Gastrocnemius medialis (tissue), 4 donors: ENCODE results near the gene FAM229A. TPM values are rescaled to one million over a fixed set of nuclear protein-coding genes. Genes with fewer than 3 reads are reported as not detected.

Source experiments
- ATAC-seq, 2 donors: fragments of 150-250 bp; one replicate each; pipeline ENCODE4 v1.9.1; 2016
- DNase-seq, 2 donors: peaks; one replicate each; pipeline ENCODE4 v3.0.0-alpha.2; 2019
- H3K27ac ChIP-seq, 4 donors: fragments of 200-600 bp; sonication (generic); 1 replicate in 1 of 4; 2 replicates in 3 of 4; pipeline ENCODE4 v1.5.1; 2016 to 2018; ENCODE audit warnings: mild to moderate bottlenecking in 2 of 4, moderate library complexity in 1 of 4
- H3K27me3 ChIP-seq, 3 donors: fragments of 200-600 bp; sonication (generic) in 2 of 3; 1 replicate in 1 of 3; 2 replicates in 2 of 3; pipeline versions ENCODE4 v1.5.1 to v1.6.0; 2016 to 2019; ENCODE audit warnings: mild to moderate bottlenecking in 1 of 3, moderate library complexity in 1 of 3
- H3K36me3 ChIP-seq, 2 donors: fragments of 200-600 bp; sonication (generic) in 1 of 2; one replicate each; pipeline ENCODE4 v1.5.1; 2017 to 2018
- H3K4me1 ChIP-seq, 2 donors: fragments of 200-600 bp; sonication (generic) in 1 of 2; one replicate each; pipeline ENCODE4 v1.5.1; 2016 to 2017; ENCODE audit warnings: mild to moderate bottlenecking in 2 of 2
- H3K4me3 ChIP-seq, 4 donors: fragments of 200-600 bp; sonication (generic) in 3 of 4; 1 replicate in 1 of 4; 2 replicates in 3 of 4; pipeline ENCODE4 v1.5.1; 2016 to 2019; ENCODE audit warnings: mild to moderate bottlenecking in 2 of 4
- H3K9me3 ChIP-seq, 3 donors: fragments of 200-600 bp; sonication (generic) in 2 of 3; 1 replicate in 1 of 3; 2 replicates in 2 of 3; pipeline ENCODE4 v1.5.1; 2016 to 2019
- POLR2A ChIP-seq, 2 donors: fragments of 450-650 bp; IDR thresholded peaks; one replicate each; pipeline ENCODE4 v1.6.1; 2017; ENCODE audit warnings: antibody characterized with exemption in 2 of 2, mild to moderate bottlenecking in 2 of 2, moderate library complexity in 2 of 2
- in situ Hi-C, 4 donors: fragments of 200-750 bp; cut with MboI; loops; one replicate each; pipeline versions ENCODE4 v1.15.0 to v1.8.0; 2017; ENCODE audit warnings: low sequenced_read_pairs in 4 of 4
- intact Hi-C: fragments of 100-400 bp; cut with DNase I; formaldehyde crosslinking; loops from one replicate; pipeline ENCODE4 v1.15.1; 2023; ENCODE audit warnings: low total_unique reads
- total RNA-seq, 4 donors: library from RNA; depleted of rRNA; stranded (reverse); fragments of >200 nt; gene quantifications; one replicate each; pipeline versions ENCODE4 v1.1.0 to v1.2.3, GENCODE V29; 2016
- TF ChIP-seq, protein P1 (sequence below), 5 experiments: fragments of 450-650 bp in 3 of 5; fragments of 200-600 bp in 2 of 5; sonication (generic) in 2 of 5; IDR thresholded peaks in 4 of 5; conservative IDR thresholded peaks in 1 of 5; 1 replicate in 4 of 5; 2 replicates in 1 of 5; pipeline ENCODE4 v1.5.1; 2016 to 2019; ENCODE audit warnings: antibody characterized with exemption in 5 of 5, mild to moderate bottlenecking in 3 of 5, moderate library complexity in 3 of 5

FAM229A gene
- total RNA-seq, 4 donors from 2014 or later: 0.81 to 13.4 (median 2.0) TPM

DNA sequence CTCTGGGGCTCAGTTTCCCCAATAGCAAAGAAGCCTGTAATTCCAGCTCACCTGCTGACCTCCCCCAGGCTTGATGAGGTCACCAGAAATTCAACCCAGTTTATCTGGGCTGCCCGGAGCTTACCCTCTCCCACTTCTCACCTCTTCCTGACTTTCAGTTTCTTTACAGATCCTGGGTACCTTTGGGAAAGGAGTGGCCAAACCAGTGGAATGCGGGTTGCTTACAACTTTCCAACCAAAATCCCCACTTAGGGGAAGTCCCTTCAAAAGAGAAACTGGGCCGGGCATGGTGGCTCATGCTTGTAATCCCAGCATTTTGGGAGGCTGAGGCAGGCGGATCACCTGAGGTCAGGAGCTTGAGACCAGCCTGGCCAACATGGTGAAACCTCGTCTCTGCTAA lies 20.3 kb downstream of the FAM229A start:
- Histone ChIP-seq H3K36me3 (no peaks in the 10 kb centered on the region), H3K27me3 (no peaks in the 10 kb centered on the region), H3K27ac (no peak overlapping the region), H3K9me3 (no peaks in the 10 kb centered on the region), H3K4me3 (no peak overlapping the region), H3K4me1 (peaks cover 0 to 4% of the 10 kb centered on the region in 2 donors)
- intact Hi-C loops: no loop called here
- in situ Hi-C loops: no loop called here
- no peak for TF ChIP-seq POLR2A (IDR thresholded peaks at IDR 0.05)
- TF ChIP-seq, protein P1, sequence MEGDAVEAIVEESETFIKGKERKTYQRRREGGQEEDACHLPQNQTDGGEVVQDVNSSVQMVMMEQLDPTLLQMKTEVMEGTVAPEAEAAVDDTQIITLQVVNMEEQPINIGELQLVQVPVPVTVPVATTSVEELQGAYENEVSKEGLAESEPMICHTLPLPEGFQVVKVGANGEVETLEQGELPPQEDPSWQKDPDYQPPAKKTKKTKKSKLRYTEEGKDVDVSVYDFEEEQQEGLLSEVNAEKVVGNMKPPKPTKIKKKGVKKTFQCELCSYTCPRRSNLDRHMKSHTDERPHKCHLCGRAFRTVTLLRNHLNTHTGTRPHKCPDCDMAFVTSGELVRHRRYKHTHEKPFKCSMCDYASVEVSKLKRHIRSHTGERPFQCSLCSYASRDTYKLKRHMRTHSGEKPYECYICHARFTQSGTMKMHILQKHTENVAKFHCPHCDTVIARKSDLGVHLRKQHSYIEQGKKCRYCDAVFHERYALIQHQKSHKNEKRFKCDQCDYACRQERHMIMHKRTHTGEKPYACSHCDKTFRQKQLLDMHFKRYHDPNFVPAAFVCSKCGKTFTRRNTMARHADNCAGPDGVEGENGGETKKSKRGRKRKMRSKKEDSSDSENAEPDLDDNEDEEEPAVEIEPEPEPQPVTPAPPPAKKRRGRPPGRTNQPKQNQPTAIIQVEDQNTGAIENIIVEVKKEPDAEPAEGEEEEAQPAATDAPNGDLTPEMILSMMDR (IDR thresholded peaks at IDR 0.05 in 4 of 5, conservative IDR thresholded peaks at IDR 0.05 in 1 of 5): no peak
- no peak for ATAC-seq
- no peak for DNase-seq

- H3K9me3 ChIP-seq: no peaks in the 10 kb centered on the region
- no peak overlapping the region for H3K27ac ChIP-seq
- in situ Hi-C loops (no loop called here), intact Hi-C loops (no loop called here)
- peaks cover 2 to 9% of the 10 kb centered on the region in 2 donors for H3K4me1 ChIP-seq
- ATAC-seq (no peak), DNase-seq (no peak)
- no peaks in the 10 kb centered on the region for H3K27me3 ChIP-seq
- no peak for TF ChIP-seq POLR2A (IDR thresholded peaks at IDR 0.05)
- TF ChIP-seq, protein P1 (IDR thresholded peaks at IDR 0.05 in 4 of 5, conservative IDR thresholded peaks at IDR 0.05 in 1 of 5): no peak
- no peak overlapping the region for H3K4me3 ChIP-seq
- no peaks in the 10 kb centered on the region for H3K36me3 ChIP-seq
Observed at GRCh38 chr1:32341186-32341757, 21.0 kb downstream of the FAM229A start.

GRCh38 chr1:32339363-32339978 lies 22.8 kb downstream of the FAM229A start:
- no peaks in the 10 kb centered on the region for H3K27me3 ChIP-seq
- H3K9me3 ChIP-seq: no peaks in the 10 kb centered on the region
- no peak for DNase-seq
- in situ Hi-C loops: no loop called here
- H3K4me3 ChIP-seq: no peak overlapping the region
- H3K36me3 ChIP-seq: no peaks in the 10 kb centered on the region
- TF ChIP-seq POLR2A (IDR thresholded peaks at IDR 0.05): no peak
- TF ChIP-seq, protein P1 (IDR thresholded peaks at IDR 0.05 in 4 of 5, conservative IDR thresholded peaks at IDR 0.05 in 1 of 5): no peak
- ATAC-seq: no peak
- peaks cover 4 to 9% of the 10 kb centered on the region in 2 donors for H3K4me1 ChIP-seq
- intact Hi-C loops: no loop called here
- no peak overlapping the region for H3K27ac ChIP-seq

- in situ Hi-C loops: no loop called here
- H3K27ac ChIP-seq: no peak overlapping the region
- no peak for DNase-seq
Observed at GRCh38 chr1:32338637-32339145, 23.6 kb downstream of the FAM229A start.

More at GRCh38 chr1:32338637-32339145, 23.6 kb downstream of the FAM229A start:
- Histone ChIP-seq H3K4me1 (peaks cover 4 to 9% of the 10 kb centered on the region in 2 donors), H3K9me3 (no peaks in the 10 kb centered on the region), H3K27me3 (no peaks in the 10 kb centered on the region), H3K36me3 (no peaks in the 10 kb centered on the region), H3K4me3 (no peak overlapping the region)
- ATAC-seq: no peak
- intact Hi-C loops: no loop called here
- TF ChIP-seq, protein P1 (IDR thresholded peaks at IDR 0.05 in 4 of 5, conservative IDR thresholded peaks at IDR 0.05 in 1 of 5): no peak
- TF ChIP-seq POLR2A (IDR thresholded peaks at IDR 0.05): no peak
